Chondrocyte (in vitro differentiated cells): ENCODE data around the gene ENPEP. TPM values are rescaled to one million over a fixed set of nuclear protein-coding genes. Genes with fewer than 3 reads are reported as not detected.

Experiments used
- DNase-seq: peaks from one replicate; pipeline ENCODE4 v3.0.0; 2021; ENCODE audit warnings: mixed read lengths, low spot score
- H3K27ac Mint-ChIP-seq: one replicate; pipeline ENCODE4 v1.8.0; 2021; ENCODE audit warnings: mild to moderate bottlenecking, moderate library complexity, mixed read lengths; ENCODE audit not compliant: unreplicated experiment
- H3K27me3 Mint-ChIP-seq: 2 replicates; pipeline ENCODE4 v1.8.0; 2021; ENCODE audit warnings: low read depth, mixed read lengths
- H3K36me3 Mint-ChIP-seq: 2 replicates; pipeline ENCODE4 v1.8.0; 2021; ENCODE audit warnings: low read depth, mixed read lengths
- H3K4me1 Mint-ChIP-seq: 2 replicates; pipeline ENCODE4 v1.8.0; 2021; ENCODE audit warnings: low read depth, mild to moderate bottlenecking, mixed read lengths
- H3K4me3 Mint-ChIP-seq: one replicate; pipeline ENCODE4 v1.8.0; 2021; ENCODE audit warnings: mild to moderate bottlenecking, moderate library complexity, mixed read lengths; ENCODE audit not compliant: unreplicated experiment
- H3K9me3 Mint-ChIP-seq: 2 replicates; pipeline ENCODE4 v1.8.0; 2021; ENCODE audit warnings: low read depth, mixed read lengths
- CTCF ChIP-seq: fragments of 200-600 bp; sonication (generic); IDR thresholded peaks from 2 replicates; pipeline ENCODE4 v1.5.0; 2021; ENCODE audit warnings: antibody characterized with exemption, mild to moderate bottlenecking, moderate library complexity
- total RNA-seq: library from RNA; stranded (reverse); gene quantifications from 3 replicates; pipeline ENCODE4 v1.2.1, GENCODE V29; 2021

The ENPEP gene
- total RNA-seq, 1 donor from 2014 or later: 2.2 TPM

GRCh38 chr4:110449947-110450346, 26.0 kb upstream of the ENPEP start:
- Mint-ChIP-seq H3K27ac (no peak overlapping the region), H3K36me3 (no peaks in the 10 kb centered on the region), H3K4me3 (no peak overlapping the region), H3K4me1 (peaks cover 13% of the 10 kb centered on the region), H3K27me3 (no peaks in the 10 kb centered on the region), H3K9me3 (no peaks in the 10 kb centered on the region)
- DNase-seq: no peak
- TF ChIP-seq CTCF: no peak

GRCh38 chr4:110452546-110452945, 23.4 kb upstream of the ENPEP start:
- H3K27me3 Mint-ChIP-seq: no peaks in the 10 kb centered on the region
- no peak overlapping the region for H3K27ac Mint-ChIP-seq
- DNase-seq: no peak
- peaks cover 13% of the 10 kb centered on the region for H3K4me1 Mint-ChIP-seq
- no peak for TF ChIP-seq CTCF
- H3K9me3 Mint-ChIP-seq: no peaks in the 10 kb centered on the region
- H3K4me3 Mint-ChIP-seq: no peak overlapping the region
- no peaks in the 10 kb centered on the region for H3K36me3 Mint-ChIP-seq

- no peaks in the 10 kb centered on the region for H3K36me3 Mint-ChIP-seq
- H3K9me3 Mint-ChIP-seq: no peaks in the 10 kb centered on the region
- no peak overlapping the region for H3K27ac Mint-ChIP-seq
- H3K4me3 Mint-ChIP-seq: no peak overlapping the region
- no peak for TF ChIP-seq CTCF
- H3K4me1 Mint-ChIP-seq: peaks cover 13% of the 10 kb centered on the region
- no peak for DNase-seq
- no peaks in the 10 kb centered on the region for H3K27me3 Mint-ChIP-seq
Observed at GRCh38 chr4:110454441-110454840, 21.5 kb upstream of the ENPEP start.

GRCh38 chr4:110458494-110459266, 17.3 kb upstream of the ENPEP start:
- Mint-ChIP-seq H3K27ac (no peak overlapping the region), H3K27me3 (no peaks in the 10 kb centered on the region), H3K4me3 (no peak overlapping the region), H3K9me3 (no peaks in the 10 kb centered on the region), H3K36me3 (peaks cover 1% of the 10 kb centered on the region), H3K4me1 (peaks cover 9% of the 10 kb centered on the region)
- no peak for TF ChIP-seq CTCF
- DNase-seq: no peak

- H3K36me3 Mint-ChIP-seq: peaks cover 1% of the 10 kb centered on the region
- no peak for TF ChIP-seq CTCF
- no peak overlapping the region for H3K4me3 Mint-ChIP-seq
- H3K9me3 Mint-ChIP-seq: no peaks in the 10 kb centered on the region
- H3K27ac Mint-ChIP-seq: no peak overlapping the region
- no peaks in the 10 kb centered on the region for H3K4me1 Mint-ChIP-seq
- no peak for DNase-seq
- H3K27me3 Mint-ChIP-seq: no peaks in the 10 kb centered on the region
Observed at GRCh38 chr4:110460074-110460746, 15.7 kb upstream of the ENPEP start.
